HFF-Myc (cell line): Measurements from ENCODE around the gene P2RX2.

Experiments
- DNase-seq: peaks from one replicate; pipeline ENCODE4 v3.0.0-alpha.2; 2011; ENCODE audit warnings: low read depth; ENCODE audit errors: extremely low read depth
- H3K4me3 ChIP-seq: replicated peaks from 2 replicates; pipeline ENCODE4 v1.5.1; 2011; ENCODE audit warnings: low read depth, mild to moderate bottlenecking, control low read depth, low read length
- TF ChIP-seq, protein P1 (sequence below): IDR thresholded peaks from 2 replicates; pipeline ENCODE4 v1.5.1; 2012; ENCODE audit warnings: mild to moderate bottlenecking, low read depth, low read length, control low read depth; ENCODE audit errors: missing control alignments

P2RX2 gene

GRCh38 chr12:132572106-132572505 lies 46.5 kb upstream of the P2RX2 start:
- no peak for DNase-seq
- TF ChIP-seq, protein P1, sequence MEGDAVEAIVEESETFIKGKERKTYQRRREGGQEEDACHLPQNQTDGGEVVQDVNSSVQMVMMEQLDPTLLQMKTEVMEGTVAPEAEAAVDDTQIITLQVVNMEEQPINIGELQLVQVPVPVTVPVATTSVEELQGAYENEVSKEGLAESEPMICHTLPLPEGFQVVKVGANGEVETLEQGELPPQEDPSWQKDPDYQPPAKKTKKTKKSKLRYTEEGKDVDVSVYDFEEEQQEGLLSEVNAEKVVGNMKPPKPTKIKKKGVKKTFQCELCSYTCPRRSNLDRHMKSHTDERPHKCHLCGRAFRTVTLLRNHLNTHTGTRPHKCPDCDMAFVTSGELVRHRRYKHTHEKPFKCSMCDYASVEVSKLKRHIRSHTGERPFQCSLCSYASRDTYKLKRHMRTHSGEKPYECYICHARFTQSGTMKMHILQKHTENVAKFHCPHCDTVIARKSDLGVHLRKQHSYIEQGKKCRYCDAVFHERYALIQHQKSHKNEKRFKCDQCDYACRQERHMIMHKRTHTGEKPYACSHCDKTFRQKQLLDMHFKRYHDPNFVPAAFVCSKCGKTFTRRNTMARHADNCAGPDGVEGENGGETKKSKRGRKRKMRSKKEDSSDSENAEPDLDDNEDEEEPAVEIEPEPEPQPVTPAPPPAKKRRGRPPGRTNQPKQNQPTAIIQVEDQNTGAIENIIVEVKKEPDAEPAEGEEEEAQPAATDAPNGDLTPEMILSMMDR: no peak
- H3K4me3 ChIP-seq: no peak overlapping the region

- DNase-seq: no peak
- no peak overlapping the region for H3K4me3 ChIP-seq
- TF ChIP-seq, protein P1: no peak
Measured at GRCh38 chr12:132572801-132573760, 45.5 kb upstream of the P2RX2 start.

DNA sequence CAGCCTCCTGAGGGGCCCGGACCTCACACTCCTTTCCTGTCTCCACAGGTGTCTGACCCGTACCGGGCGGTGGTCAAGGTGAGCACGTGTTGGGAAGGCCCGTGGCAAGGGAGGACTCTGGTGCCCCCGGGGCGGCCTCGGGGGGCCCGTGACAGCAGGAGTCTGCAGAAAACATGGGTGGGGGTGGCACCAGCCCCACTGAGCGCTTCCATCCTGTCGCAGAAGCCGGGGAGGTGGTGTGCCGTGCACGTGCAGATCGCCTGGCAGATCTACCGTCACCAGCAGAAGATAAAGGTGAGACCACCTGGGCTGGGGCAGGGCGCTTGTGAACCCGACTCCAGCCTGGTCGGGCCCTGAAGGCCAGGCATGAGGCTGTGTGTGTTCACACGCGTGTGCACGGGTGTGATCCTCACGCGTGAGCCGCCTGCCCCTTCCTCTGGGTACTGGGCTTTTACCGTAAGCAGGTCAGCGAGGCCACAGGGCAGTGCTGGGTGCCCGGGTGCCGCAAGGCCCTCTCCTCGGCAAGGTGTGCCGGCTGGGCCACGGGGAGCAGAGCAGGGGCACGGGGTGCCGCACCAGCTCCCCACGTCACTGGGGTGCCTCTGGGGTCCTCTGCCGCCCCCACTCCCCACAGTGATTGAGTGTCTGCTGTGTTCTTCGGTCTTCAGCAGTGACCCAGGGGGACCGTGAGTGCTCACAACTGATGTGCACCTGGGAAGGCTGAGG lies 44.1 kb upstream of the P2RX2 start:
- TF ChIP-seq, protein P1: no peak
- no peak for DNase-seq
- H3K4me3 ChIP-seq: no peak overlapping the region

- no peak overlapping the region for H3K4me3 ChIP-seq
- TF ChIP-seq, protein P1: no peak
- DNase-seq: no peak
Measured at GRCh38 chr12:132575661-132576060, 42.9 kb upstream of the P2RX2 start.

DNA sequence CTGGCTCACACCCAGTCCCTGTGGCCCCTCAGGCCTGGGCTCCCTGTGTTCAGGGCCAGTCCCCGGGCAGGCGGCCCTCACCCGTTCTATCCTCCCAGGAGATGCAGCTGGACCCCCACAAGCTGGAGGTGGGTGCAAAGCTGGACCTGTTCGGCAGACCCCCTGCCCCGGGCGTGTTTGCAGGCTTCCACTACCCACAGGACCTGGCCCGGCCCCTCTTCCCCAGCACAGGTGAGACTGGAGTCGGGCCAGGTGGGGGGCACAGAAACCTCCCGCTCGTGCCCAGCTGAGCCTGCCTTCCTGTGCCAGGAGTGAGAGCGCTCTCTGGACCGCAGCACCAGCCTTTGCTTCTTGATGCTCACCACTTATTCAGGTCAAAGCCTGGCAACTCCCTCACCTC lies 41.9 kb upstream of the P2RX2 start:
- no peak for DNase-seq
- H3K4me3 ChIP-seq: no peak overlapping the region
- TF ChIP-seq, protein P1: no peak

DNA sequence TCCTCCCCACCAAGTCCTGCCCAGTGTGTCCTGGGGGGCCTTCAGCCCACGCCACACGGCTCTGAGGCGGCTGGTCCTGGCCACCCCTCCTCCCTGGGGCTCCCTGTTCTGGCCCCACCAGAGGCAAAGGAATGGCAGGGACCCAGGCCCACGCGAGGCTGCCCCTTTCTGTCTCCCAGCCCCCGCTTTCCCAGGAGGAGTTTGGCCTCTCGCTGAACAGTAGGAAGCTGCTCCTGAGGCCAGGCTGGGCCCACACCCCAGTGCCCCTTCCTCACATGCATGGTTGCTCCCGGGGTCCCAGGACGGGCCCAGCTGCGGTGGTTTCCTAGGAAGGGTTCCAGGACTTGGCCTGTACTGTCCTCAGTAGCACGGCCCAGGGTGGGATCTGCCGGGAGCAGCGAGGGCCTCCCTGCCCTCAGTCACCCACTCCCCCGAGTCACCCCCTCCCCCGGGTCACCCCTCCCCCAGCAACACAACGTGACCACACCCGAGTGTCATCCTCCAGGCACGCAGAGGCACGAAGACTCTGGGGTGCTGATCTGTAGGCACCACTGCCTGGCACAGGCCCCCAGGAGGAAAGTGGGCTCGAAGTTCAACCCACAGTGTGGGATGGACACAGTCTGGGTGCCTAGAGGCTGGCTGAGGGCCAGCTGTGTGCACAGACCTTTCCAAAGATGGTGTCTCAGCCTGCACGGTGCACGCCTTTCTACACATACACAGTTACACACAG lies 41.2 kb upstream of the P2RX2 start:
- DNase-seq: no peak
- TF ChIP-seq, protein P1: no peak
- no peak overlapping the region for H3K4me3 ChIP-seq
